HEK293 (cell line): ENCODE data around the gene EQTN.

Experiments used
- CTCF ChIA-PET: fragments of 350-600 bp; formaldehyde crosslinking; extraction: SDS; loops from one replicate; lab custom pipeline; 2021; ENCODE audit warnings: antibody characterized with exemption; lab: Yijun Ruan, JAX
- POLR2A ChIA-PET: fragments of 300-600 bp; formaldehyde crosslinking; extraction: SDS; loops from one replicate; lab custom pipeline; 2020; ENCODE audit warnings: antibody characterized with exemption, inconsistent platforms; lab: Yijun Ruan, JAX
- H3K27ac ChIP-seq: fragments of 200-500 bp; sonication (Bioruptor generic); 2 replicates; pipeline ENCODE4 v1.5.1; 2014; ENCODE audit warnings: low read depth, low read length, control low read depth, inconsistent platforms; ENCODE audit errors: extremely low read depth
- H3K36me3 ChIP-seq, 2 experiments: fragments of 200-500 bp in 1 of 2; sonication (Bioruptor generic) in 1 of 2; 1 replicate in 1 of 2; 2 replicates in 1 of 2; pipeline ENCODE4 v1.5.1; 2014 to 2017; ENCODE audit warnings: inconsistent platforms in 2 of 2, low read length in 2 of 2; ENCODE audit not compliant: control insufficient read depth in 2 of 2, insufficient read depth in 1 of 2
- H3K4me1 ChIP-seq: fragments of 200-500 bp; sonication (Bioruptor generic); 2 replicates; pipeline ENCODE4 v1.5.1; 2014; ENCODE audit warnings: mild to moderate bottlenecking, low read length, inconsistent platforms; ENCODE audit not compliant: control insufficient read depth, insufficient read depth
- H3K4me3 ChIP-seq: 2 replicates; pipeline ENCODE4 v1.5.1; 2011; ENCODE audit warnings: low read depth, mild to moderate bottlenecking, control low read depth, low read length, moderate library complexity
- H3K9me3 ChIP-seq: fragments of 200-500 bp; sonication (Bioruptor generic); 2 replicates; pipeline ENCODE4 v1.5.1; 2014; ENCODE audit warnings: low read depth, low read length, inconsistent platforms; ENCODE audit not compliant: control insufficient read depth, insufficient read depth
- PATZ1 ChIP-seq: fragments of 450-650 bp; formaldehyde crosslinking; IDR thresholded peaks from 2 replicates; pipeline ENCODE4 v1.5.1; 2016; ENCODE audit warnings: missing biosample characterization, missing genetic modification characterization
- RBAK ChIP-seq: fragments of 450-650 bp; formaldehyde crosslinking; IDR thresholded peaks from 2 replicates; pipeline ENCODE4 v1.5.1; 2016; ENCODE audit warnings: missing biosample characterization, missing genetic modification characterization
- SP3 ChIP-seq: fragments of 450-650 bp; formaldehyde crosslinking; IDR thresholded peaks from 2 replicates; pipeline ENCODE4 v1.5.1; 2016; ENCODE audit warnings: missing biosample characterization, missing genetic modification characterization
- ZBTB8A ChIP-seq: fragments of 450-650 bp; formaldehyde crosslinking; IDR thresholded peaks from 2 replicates; pipeline ENCODE4 v1.5.1; 2016; ENCODE audit warnings: missing biosample characterization, missing genetic modification characterization
- ZEB2 ChIP-seq: fragments of 450-650 bp; formaldehyde crosslinking; IDR thresholded peaks from 2 replicates; pipeline ENCODE4 v1.5.1; 2016; ENCODE audit warnings: missing biosample characterization, missing genetic modification characterization
- ZFHX2 ChIP-seq: fragments of 450-650 bp; formaldehyde crosslinking; conservative IDR thresholded peaks from 2 replicates; pipeline ENCODE4 v1.5.1; 2016; ENCODE audit warnings: missing biosample characterization, missing genetic modification characterization
- ZNF112 ChIP-seq: fragments of 450-650 bp; formaldehyde crosslinking; IDR thresholded peaks from 2 replicates; pipeline ENCODE4 v1.5.0; 2017; ENCODE audit warnings: missing biosample characterization, missing genetic modification characterization
- ZNF155 ChIP-seq: fragments of 450-650 bp; formaldehyde crosslinking; IDR thresholded peaks from 2 replicates; pipeline ENCODE4 v1.5.1; 2016; ENCODE audit warnings: missing biosample characterization, missing genetic modification characterization
- ZNF157 ChIP-seq: fragments of 450-650 bp; formaldehyde crosslinking; IDR thresholded peaks from 2 replicates; pipeline ENCODE4 v1.5.1; 2016; ENCODE audit warnings: missing biosample characterization, missing genetic modification characterization
- ZNF174 ChIP-seq: fragments of 450-650 bp; formaldehyde crosslinking; IDR thresholded peaks from 2 replicates; pipeline ENCODE4 v1.5.0; 2017; ENCODE audit warnings: missing biosample characterization, mild to moderate bottlenecking, missing genetic modification characterization
- ZNF175 ChIP-seq: fragments of 450-650 bp; formaldehyde crosslinking; IDR thresholded peaks from 2 replicates; pipeline ENCODE4 v1.5.1; 2016; ENCODE audit warnings: missing biosample characterization, missing genetic modification characterization
- ZNF302 ChIP-seq: fragments of 450-650 bp; formaldehyde crosslinking; IDR thresholded peaks from 2 replicates; pipeline ENCODE4 v1.5.1; 2016; ENCODE audit warnings: missing biosample characterization, missing genetic modification characterization, low read depth
- ZNF341 ChIP-seq: fragments of 450-650 bp; formaldehyde crosslinking; IDR thresholded peaks from 2 replicates; pipeline ENCODE4; 2016; ENCODE audit warnings: low read depth, missing biosample characterization, missing genetic modification characterization
- ZNF513 ChIP-seq: fragments of 450-650 bp; IDR thresholded peaks from 2 replicates; pipeline ENCODE4 v1.5.1; 2018; ENCODE audit warnings: missing biosample characterization, missing genetic modification characterization
- ZNF571 ChIP-seq: fragments of 450-650 bp; formaldehyde crosslinking; IDR thresholded peaks from 2 replicates; pipeline ENCODE4 v1.5.0; 2017; ENCODE audit warnings: missing biosample characterization, missing genetic modification characterization
- ZNF621 ChIP-seq: fragments of 450-650 bp; formaldehyde crosslinking; IDR thresholded peaks from 2 replicates; pipeline ENCODE4 v1.5.1; 2017; ENCODE audit warnings: missing biosample characterization, missing genetic modification characterization
- ZNF639 ChIP-seq: fragments of 450-650 bp; formaldehyde crosslinking; IDR thresholded peaks from 2 replicates; pipeline ENCODE4 v1.5.1; 2016; ENCODE audit warnings: missing biosample characterization, missing genetic modification characterization
- ZNF660 ChIP-seq: fragments of 450-650 bp; IDR thresholded peaks from 2 replicates; pipeline ENCODE4 v1.5.1; 2018; ENCODE audit warnings: missing biosample characterization, mild to moderate bottlenecking, missing genetic modification characterization
- ZNF785 ChIP-seq: fragments of 450-650 bp; formaldehyde crosslinking; IDR thresholded peaks from 2 replicates; pipeline ENCODE4 v1.5.1; 2016; ENCODE audit warnings: missing biosample characterization, missing genetic modification characterization
- ZSCAN23 ChIP-seq: fragments of 450-650 bp; formaldehyde crosslinking; IDR thresholded peaks from 2 replicates; pipeline ENCODE4 v1.5.1; 2016; ENCODE audit warnings: missing biosample characterization, missing genetic modification characterization
- TF ChIP-seq, protein P1 (sequence below): fragments of 450-650 bp; formaldehyde crosslinking; IDR thresholded peaks from 2 replicates; pipeline ENCODE4 v1.5.1; 2016; ENCODE audit warnings: missing biosample characterization, missing genetic modification characterization

The EQTN gene

GRCh38 chr9:27280860-27281259 lies 16.1 kb downstream of the EQTN start:
- Histone ChIP-seq H3K36me3 (no peaks in the 10 kb centered on the region), H3K27ac (no peak overlapping the region), H3K9me3 (no peaks in the 10 kb centered on the region), H3K4me3 (no peak overlapping the region), H3K4me1 (no peaks in the 10 kb centered on the region)
- POLR2A ChIA-PET: no interaction called here
- TF ChIP-seq ZNF621 (tag by site-specific recombination): no peak
- TF ChIP-seq ZNF157: no peak
- no peak for TF ChIP-seq ZNF112 (tag by site-specific recombination)
- no peak for TF ChIP-seq ZNF639 (tag by site-specific recombination)
- TF ChIP-seq PATZ1 (tag by site-specific recombination): no peak
- TF ChIP-seq ZBTB8A (tag by site-specific recombination): no peak
- TF ChIP-seq ZNF175 (tag by site-specific recombination): no peak
- TF ChIP-seq ZNF513 (tag by site-specific recombination): no peak
- no peak for TF ChIP-seq ZNF302
- TF ChIP-seq ZNF660 (tag by site-specific recombination): no peak
- no peak for TF ChIP-seq ZNF155 (tag by site-specific recombination)
- TF ChIP-seq ZNF341: no peak
- TF ChIP-seq ZNF571 (tag by site-specific recombination): no peak
- no peak for TF ChIP-seq RBAK (tag by site-specific recombination)
- no peak for TF ChIP-seq ZNF785 (tag by site-specific recombination)
- TF ChIP-seq, protein P1, sequence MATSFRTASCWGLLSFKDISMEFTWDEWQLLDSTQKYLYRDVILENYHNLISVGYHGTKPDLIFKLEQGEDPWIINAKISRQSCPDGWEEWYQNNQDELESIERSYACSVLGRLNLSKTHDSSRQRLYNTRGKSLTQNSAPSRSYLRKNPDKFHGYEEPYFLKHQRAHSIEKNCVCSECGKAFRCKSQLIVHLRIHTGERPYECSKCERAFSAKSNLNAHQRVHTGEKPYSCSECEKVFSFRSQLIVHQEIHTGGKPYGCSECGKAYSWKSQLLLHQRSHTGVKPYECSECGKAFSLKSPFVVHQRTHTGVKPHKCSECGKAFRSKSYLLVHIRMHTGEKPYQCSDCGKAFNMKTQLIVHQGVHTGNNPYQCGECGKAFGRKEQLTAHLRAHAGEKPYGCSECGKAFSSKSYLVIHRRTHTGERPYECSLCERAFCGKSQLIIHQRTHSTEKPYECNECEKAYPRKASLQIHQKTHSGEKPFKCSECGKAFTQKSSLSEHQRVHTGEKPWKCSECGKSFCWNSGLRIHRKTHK (tag by site-specific recombination): no peak
- TF ChIP-seq ZNF174 (tag by site-specific recombination): no peak
- TF ChIP-seq ZEB2 (tag by site-specific recombination): no peak
- TF ChIP-seq ZSCAN23 (tag by site-specific recombination): no peak
- CTCF ChIA-PET: interaction anchor here (0.7 to 2.6 kb wide), 2 partner anchors 33 to 236 kb away, joined by 3 to 8 read pairs; no protein-coding TSS in a partner anchor

DNA sequence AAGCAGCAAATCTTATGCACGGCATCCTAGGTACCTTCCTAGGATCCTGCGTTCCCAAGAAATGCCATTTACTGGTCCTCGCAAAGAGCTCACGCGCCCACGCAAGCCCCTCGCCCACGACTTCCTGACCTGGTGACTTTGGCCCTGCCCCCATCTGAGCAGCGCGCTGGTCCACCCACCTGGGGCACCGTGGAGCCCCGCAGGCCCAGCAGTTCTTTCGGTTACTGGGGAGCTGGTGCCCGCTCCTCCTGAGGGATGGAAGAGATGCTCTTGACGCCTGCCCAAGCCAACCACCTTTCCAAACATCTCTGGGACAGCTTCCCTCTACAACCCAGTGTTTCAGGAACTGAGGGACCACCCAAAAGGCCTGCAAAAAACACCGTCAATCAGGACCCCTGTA lies 16.7 kb downstream of the EQTN start:
- H3K9me3 ChIP-seq: no peaks in the 10 kb centered on the region
- no peak overlapping the region for H3K27ac ChIP-seq
- H3K4me3 ChIP-seq: no peak overlapping the region
- no peaks in the 10 kb centered on the region for H3K4me1 ChIP-seq
- CTCF ChIA-PET: interaction anchor here (0.7 to 2.6 kb wide), 3 partner anchors 32 to 114 kb away, joined by 5 to 8 read pairs (median 6); no protein-coding TSS in a partner anchor
- no peaks in the 10 kb centered on the region for H3K36me3 ChIP-seq
- POLR2A ChIA-PET: no interaction called here
- TF ChIP-seq SP3 (tag by site-specific recombination) (no peak), ZFHX2 (peak; percentile 30; the same call in 1 of the 2 replicates)
- TF ChIP-seq, all 188 proteins: peak for 1
